Spleen (tissue), 13 donors: ENCODE measurements around the gene AGAP9. TPM values are rescaled to one million over a fixed set of nuclear protein-coding genes. Genes with fewer than 3 reads are reported as not detected.
"Not testable (repeated sequence)": the region's sequence is repeated elsewhere in the genome, so short reads cannot be mapped to it uniquely, and the experiment has no call there.

Source experiments
- DNase-seq: peaks from one replicate; pipeline ENCODE4 v3.0.0-alpha.2; 2020
- H3K27ac ChIP-seq, 8 donors: fragments of 200-600 bp; sonication (generic) in 7 of 8; 1 replicate in 4 of 8; 2 replicates in 4 of 8; pipeline versions ENCODE4 v1.5.0 to v1.8.0; 2016 to 2021; ENCODE audit warnings: inconsistent platforms in 4 of 8, mild to moderate bottlenecking in 4 of 8, moderate library complexity in 1 of 8
- H3K27me3 ChIP-seq, 7 donors: fragments of 200-600 bp; sonication (generic) in 6 of 7; replicated peaks in 1 of 7; 1 replicate in 4 of 7; 2 replicates in 3 of 7; pipeline versions ENCODE4 v1.5.0 to v1.8.0; 2016 to 2021; ENCODE audit warnings: inconsistent platforms in 3 of 7, mild to moderate bottlenecking in 1 of 7
- H3K36me3 ChIP-seq, 6 donors: fragments of 200-600 bp; sonication (generic) in 5 of 6; 1 replicate in 4 of 6; 2 replicates in 2 of 6; pipeline versions ENCODE4 v1.5.0 to v1.8.0; 2016 to 2021; ENCODE audit warnings: inconsistent platforms in 2 of 6
- H3K4me1 ChIP-seq, 6 donors: fragments of 200-600 bp; sonication (generic) in 5 of 6; 1 replicate in 3 of 6; 2 replicates in 3 of 6; pipeline versions ENCODE4 v1.5.0 to v1.8.0; 2016 to 2021; ENCODE audit warnings: inconsistent platforms in 3 of 6
- H3K4me3 ChIP-seq, 8 donors: fragments of 200-600 bp; sonication (generic) in 7 of 8; 1 replicate in 4 of 8; 2 replicates in 4 of 8; pipeline versions ENCODE4 v1.5.0 to v1.8.0; 2016 to 2021; ENCODE audit warnings: inconsistent platforms in 4 of 8, mild to moderate bottlenecking in 4 of 8, moderate library complexity in 2 of 8
- H3K9me3 ChIP-seq, 8 donors: fragments of 200-600 bp; sonication (generic) in 7 of 8; 1 replicate in 4 of 8; 2 replicates in 4 of 8; pipeline versions ENCODE4 v1.5.0 to v1.8.0; 2016 to 2021; ENCODE audit warnings: inconsistent platforms in 4 of 8
- WGBS, 5 donors: extraction: QIAGEN DNeasy Blood & Tissue Kit in 3 of 5; methylation state at CpG; one replicate each; pipeline versions ENCODE4 v1.1.5 to v1.1.7; 2013 to 2018; 5-methylcytosine and 5-hydroxymethylcytosine counted together
- intact Hi-C: fragments of 100-400 bp; cut with DNase I; formaldehyde crosslinking; loops from one replicate; pipeline ENCODE4 v1.15.0; 2023; ENCODE audit warnings: low total_unique reads
- long read RNA-seq, 2 donors: transcript quantifications; one replicate each; lab custom pipeline, GENCODE V29; 2026
- polyA plus RNA-seq, 3 donors: library from polyadenylated mRNA; stranded (reverse); fragments of 200-250 nt; gene quantifications; one replicate each; pipeline ENCODE4 v1.2.1, GENCODE V29; 2013
- total RNA-seq, 7 donors: library from RNA; depleted of rRNA in 3 of 7; stranded (reverse); fragments of >200 nt in 3 of 7; fragmentation: NEBNext Ultra II Directional in 4 of 7; extraction: Animal tissue kit (Norgen Biotek cat#: 25700) in 4 of 7; gene quantifications; one replicate each; pipeline versions ENCODE4 v1.1.0 to v1.2.1, GENCODE V29; 2016 to 2021
- donor health status: healthy with polysubstance abuse.
- donor health status: DM: no; HTN: no; CAD: no; lungs with moderate emphysema.
- donor health status: DM: no; HTN: no; CAD: no.
- donor health status: Bipolar disorder and iron deficiency.
- donor health status: healthy.
- donor health status: DM: no; HTN: no; CAD: no.
- donor health status: DM: yes; HTN: yes; CAD: no.

AGAP9 gene
- total RNA-seq (10 to 100 TPM in 3 of 7 donors, 1 to 10 TPM in 4; 4.2 to 19.8 (median 8.9) TPM), polyA plus RNA-seq (1 to 10 TPM; 4.4 to 9.6 (median 6.4) TPM)
- long read RNA-seq, donor 1, result 0 reads
- long read RNA-seq, donor 2, result 0 reads

- DNase-seq, H3K9me3 ChIP-seq, intact Hi-C loops, H3K4me3 ChIP-seq, H3K27ac ChIP-seq, H3K4me1 ChIP-seq, H3K27me3 ChIP-seq, H3K36me3 ChIP-seq: not testable (repeated sequence)
- no CpG with 5 or more reads among the region's 20 CpGs for WGBS, 5 donors
These were observed at the start of gene AGAP9 for GRCh38 chr10:47523475-47523874. Gene AGAP9, minus strand, starts transcription at chr10:47523638. Its CDS starts 112 bp downstream, at chr10:47523526.

GRCh38 chr10:47571138-47571912 is 47.9 kb upstream of the AGAP9 start:
- WGBS, 5 donors, result 75 to 100% (median 91%) methylated on average over 2 to 5 of the region's 9 CpGs
- H3K27me3 ChIP-seq, H3K4me1 ChIP-seq, DNase-seq, intact Hi-C loops, H3K4me3 ChIP-seq, H3K36me3 ChIP-seq, H3K27ac ChIP-seq, H3K9me3 ChIP-seq: not testable (repeated sequence)

DNA sequence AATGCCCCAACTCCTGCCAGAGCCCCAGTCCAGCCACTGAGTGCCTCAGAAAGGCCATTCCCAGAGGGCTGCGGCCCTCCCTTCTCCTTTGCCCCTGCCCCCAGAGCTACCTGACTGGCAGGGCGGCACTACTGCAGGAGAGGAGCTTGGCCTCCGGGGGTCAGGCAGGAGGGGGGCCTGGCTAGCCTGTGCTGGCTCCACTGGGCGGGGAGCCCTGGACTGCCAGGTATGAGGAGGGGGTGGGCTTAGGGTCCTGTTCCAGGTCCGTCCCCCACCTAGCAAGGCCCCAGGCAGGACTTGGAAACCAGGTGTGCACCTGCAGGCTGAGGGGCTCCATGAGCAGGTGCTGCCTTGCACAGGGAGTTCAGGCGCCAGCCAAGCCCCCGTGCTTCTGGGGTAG is 43.3 kb upstream of the AGAP9 start:
- intact Hi-C loops, H3K27me3 ChIP-seq: not testable (repeated sequence)
- WGBS, 5 donors, result 51 to 69% methylated on average over 2 to 3 of the region's 7 CpGs; no CpG with 5 or more reads in 3 of the 5 donors

GRCh38 chr10:47566108-47566699 is 42.8 kb upstream of the AGAP9 start:
- WGBS, 5 donors, result 59 to 80% (median 74%) methylated on average over 13 to 15 of the region's 18 CpGs
- H3K27ac ChIP-seq, H3K4me1 ChIP-seq, DNase-seq, H3K9me3 ChIP-seq, intact Hi-C loops, H3K27me3 ChIP-seq, H3K36me3 ChIP-seq, H3K4me3 ChIP-seq: not testable (repeated sequence)

More for the DNA sequence above, 43.3 kb upstream of the AGAP9 start:
- H3K9me3 ChIP-seq, H3K36me3 ChIP-seq, DNase-seq, H3K27ac ChIP-seq, H3K4me3 ChIP-seq, H3K4me1 ChIP-seq: not testable (repeated sequence)

- DNase-seq, H3K36me3 ChIP-seq, intact Hi-C loops, H3K27ac ChIP-seq, H3K27me3 ChIP-seq, H3K4me1 ChIP-seq, H3K4me3 ChIP-seq, H3K9me3 ChIP-seq: not testable (repeated sequence)
- WGBS, 5 donors, result 80 to 100% (median 86%) methylated on average over 9 to 47 of the region's 47 CpGs
These were observed 42.1 kb upstream of the AGAP9 start for GRCh38 chr10:47565517-47565920.

DNA sequence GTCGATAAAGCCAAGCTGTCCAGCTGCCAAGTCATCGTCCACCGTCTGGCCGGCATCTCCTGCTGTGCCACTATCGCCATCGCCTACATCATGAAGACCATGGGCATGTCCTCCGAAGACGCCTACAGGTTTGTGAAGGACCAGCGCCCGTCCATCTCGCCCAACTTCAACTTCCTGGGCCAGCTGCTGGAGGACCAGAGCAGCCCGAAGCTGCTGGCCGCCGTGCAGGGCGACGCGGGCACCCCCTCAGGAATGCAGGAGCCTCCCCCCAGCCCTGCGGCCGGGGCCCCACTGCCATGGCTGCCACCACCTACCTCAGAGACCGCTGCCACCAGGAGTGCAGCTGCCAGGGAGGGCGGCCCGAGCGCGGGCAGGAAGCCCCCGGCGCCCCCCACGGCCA is 41.5 kb upstream of the AGAP9 start:
- H3K27ac ChIP-seq, H3K27me3 ChIP-seq, H3K4me3 ChIP-seq, H3K9me3 ChIP-seq, DNase-seq, H3K36me3 ChIP-seq, intact Hi-C loops, H3K4me1 ChIP-seq: not testable (repeated sequence)
- 90 to 99% (median 95%) methylated on average over 2 to 19 of the region's 27 CpGs for WGBS, 5 donors

DNA sequence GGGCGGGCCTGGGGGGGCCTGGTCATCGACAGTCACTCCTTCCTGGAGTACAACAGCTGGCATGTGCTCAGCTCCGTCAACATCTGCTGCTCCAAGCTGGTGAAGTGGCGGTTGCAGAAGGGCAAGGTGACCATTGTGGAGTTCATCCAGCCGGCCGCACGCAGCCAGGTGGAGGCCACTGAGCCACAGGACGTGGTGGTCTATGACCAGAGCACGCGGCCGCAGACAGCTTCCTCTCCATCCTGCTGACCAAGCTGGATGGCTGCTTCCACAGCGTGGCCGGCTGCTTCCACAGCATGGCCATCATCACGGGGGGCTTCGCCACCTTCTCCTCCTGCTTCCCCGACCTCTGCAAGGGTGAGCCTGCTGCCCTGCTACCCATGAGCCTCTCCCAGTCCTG is 40.9 kb upstream of the AGAP9 start:
- WGBS, 5 donors, result 89 to 97% (median 90%) methylated on average over 5 to 9 of the region's 16 CpGs; no CpG with 5 or more reads in 2 of the 5 donors
- H3K36me3 ChIP-seq, H3K9me3 ChIP-seq, H3K4me1 ChIP-seq, intact Hi-C loops, H3K4me3 ChIP-seq, H3K27ac ChIP-seq, H3K27me3 ChIP-seq, DNase-seq: not testable (repeated sequence)

DNA sequence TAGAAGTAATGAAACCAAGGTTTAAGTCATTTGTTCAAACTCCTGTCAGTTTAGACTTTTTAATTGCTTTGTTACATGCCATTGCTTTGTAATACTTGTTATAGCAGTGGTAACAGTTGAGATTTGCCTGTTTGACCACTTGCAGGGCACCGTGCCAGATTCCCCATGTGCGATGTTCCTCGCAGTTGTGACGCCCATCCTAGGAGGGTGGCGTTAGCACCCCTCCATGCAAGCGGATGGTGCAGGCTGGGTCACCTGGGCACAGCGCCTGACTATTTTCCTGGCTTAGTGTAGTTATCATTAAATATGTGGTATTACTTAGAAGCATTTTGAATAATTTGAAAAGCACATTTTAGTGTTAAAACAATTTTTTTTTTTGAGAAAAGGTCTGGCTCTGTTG is 37.0 kb upstream of the AGAP9 start:
- 51 to 91% (median 74%) methylated on average over 7 of the region's 7 CpGs for WGBS, 5 donors
- DNase-seq, H3K4me3 ChIP-seq, H3K4me1 ChIP-seq, H3K27ac ChIP-seq, H3K9me3 ChIP-seq, H3K27me3 ChIP-seq, intact Hi-C loops, H3K36me3 ChIP-seq: not testable (repeated sequence)

DNA sequence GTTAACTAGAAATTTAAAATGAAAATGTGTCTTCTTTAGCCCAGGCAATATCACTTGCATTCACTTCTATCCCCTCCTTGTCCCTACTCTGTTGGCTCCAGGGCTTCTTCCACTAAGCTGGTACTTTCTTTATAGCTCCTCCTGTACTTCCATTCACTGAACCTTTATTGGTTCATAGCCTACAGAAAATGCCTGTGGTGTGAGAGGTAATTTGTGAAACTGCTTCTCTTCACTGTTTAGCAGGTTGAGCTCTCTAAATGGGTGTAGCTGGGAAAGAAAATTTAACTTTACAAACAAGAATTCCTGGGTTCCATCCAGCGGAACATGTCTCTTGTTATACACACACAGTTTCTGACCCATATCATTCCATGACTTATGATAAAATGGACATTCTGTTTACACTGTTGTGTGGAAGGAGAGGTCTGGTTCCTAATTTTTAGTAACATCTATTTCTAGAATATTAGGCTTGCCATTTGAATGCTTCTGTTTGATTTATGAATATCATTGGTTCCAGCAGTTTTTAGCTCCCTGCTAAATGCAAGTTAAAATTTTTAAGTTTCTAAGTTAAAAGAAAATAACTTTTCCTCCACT is 36.4 kb upstream of the AGAP9 start:
- intact Hi-C loops, DNase-seq, H3K4me3 ChIP-seq, H3K36me3 ChIP-seq, H3K27ac ChIP-seq, H3K9me3 ChIP-seq, H3K4me1 ChIP-seq, H3K27me3 ChIP-seq: not testable (repeated sequence)
- WGBS, 5 donors, result 91 to 100% (median 100%) methylated on average over 1 of the region's 1 CpG

DNA sequence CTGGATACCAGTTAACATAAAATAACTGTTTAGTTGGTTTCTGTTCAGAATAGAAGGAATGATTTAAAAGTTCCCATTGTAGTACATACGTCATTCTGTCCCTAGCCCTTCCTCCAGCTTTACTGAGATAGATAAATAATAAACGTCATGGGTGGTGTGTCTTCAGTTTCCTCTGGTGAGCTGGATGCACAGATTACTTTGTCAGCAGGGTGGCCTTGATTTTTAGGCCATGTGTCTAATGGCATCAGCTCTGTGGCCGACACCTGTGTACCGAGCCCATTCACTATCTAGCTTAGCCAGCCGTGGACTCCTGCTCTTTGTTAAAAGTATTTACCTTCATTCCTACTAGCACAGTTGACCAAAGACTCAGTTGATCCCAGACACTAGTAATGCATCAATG is 34.7 kb upstream of the AGAP9 start:
- H3K27ac ChIP-seq, H3K9me3 ChIP-seq, DNase-seq, H3K4me3 ChIP-seq, intact Hi-C loops, H3K4me1 ChIP-seq, H3K36me3 ChIP-seq, H3K27me3 ChIP-seq: not testable (repeated sequence)
- 55 to 84% (median 78%) methylated on average over 4 to 5 of the region's 5 CpGs for WGBS, 5 donors

DNA sequence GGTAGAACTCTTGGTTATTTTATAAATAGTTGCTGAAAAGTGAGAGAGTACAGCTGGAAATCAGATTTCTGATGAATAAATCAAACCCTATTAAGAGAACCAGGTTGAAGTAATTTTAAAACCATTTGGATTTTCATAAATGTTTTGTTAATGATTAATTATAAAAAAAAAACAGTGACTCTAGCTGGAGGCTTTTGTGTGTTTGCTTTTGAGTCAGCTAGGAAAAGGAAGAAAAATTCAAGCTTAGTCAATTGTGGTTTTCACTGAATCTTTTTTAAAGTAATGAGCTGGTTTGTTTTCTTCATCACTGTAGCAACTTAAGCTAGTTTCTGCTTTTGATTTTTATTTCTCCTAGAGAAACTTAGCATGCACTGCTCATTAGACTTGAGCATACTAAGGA is 34.2 kb upstream of the AGAP9 start:
- H3K27me3 ChIP-seq, DNase-seq, H3K4me1 ChIP-seq, H3K9me3 ChIP-seq, H3K4me3 ChIP-seq, H3K27ac ChIP-seq, H3K36me3 ChIP-seq, intact Hi-C loops: not testable (repeated sequence)
